ENCODE results near the gene PRKAG2.

Gene PRKAG2

GRCh38 chr7:151923097-151923876, 46.4 kb upstream of the PRKAG2 start:
- POLR2A ChIA-PET, result no interaction called here
- CTCF ChIA-PET, result interaction anchor here (0.9 to 1.2 kb wide), 4 partner anchors 8 to 23 kb away, joined by 3 to 4 read pairs (median 4); no protein-coding TSS in a partner anchor
- DNase-seq (ENCODE audit: extremely low spot score), result no peak
- TF ChIP-seq, protein P1, sequence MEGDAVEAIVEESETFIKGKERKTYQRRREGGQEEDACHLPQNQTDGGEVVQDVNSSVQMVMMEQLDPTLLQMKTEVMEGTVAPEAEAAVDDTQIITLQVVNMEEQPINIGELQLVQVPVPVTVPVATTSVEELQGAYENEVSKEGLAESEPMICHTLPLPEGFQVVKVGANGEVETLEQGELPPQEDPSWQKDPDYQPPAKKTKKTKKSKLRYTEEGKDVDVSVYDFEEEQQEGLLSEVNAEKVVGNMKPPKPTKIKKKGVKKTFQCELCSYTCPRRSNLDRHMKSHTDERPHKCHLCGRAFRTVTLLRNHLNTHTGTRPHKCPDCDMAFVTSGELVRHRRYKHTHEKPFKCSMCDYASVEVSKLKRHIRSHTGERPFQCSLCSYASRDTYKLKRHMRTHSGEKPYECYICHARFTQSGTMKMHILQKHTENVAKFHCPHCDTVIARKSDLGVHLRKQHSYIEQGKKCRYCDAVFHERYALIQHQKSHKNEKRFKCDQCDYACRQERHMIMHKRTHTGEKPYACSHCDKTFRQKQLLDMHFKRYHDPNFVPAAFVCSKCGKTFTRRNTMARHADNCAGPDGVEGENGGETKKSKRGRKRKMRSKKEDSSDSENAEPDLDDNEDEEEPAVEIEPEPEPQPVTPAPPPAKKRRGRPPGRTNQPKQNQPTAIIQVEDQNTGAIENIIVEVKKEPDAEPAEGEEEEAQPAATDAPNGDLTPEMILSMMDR (IDR thresholded peaks at IDR 0.05; ENCODE audit: control extremely low read depth, extremely low read depth, low read depth, missing control alignments), result no peak

- DNase-seq (ENCODE audit: extremely low spot score), result no peak
- TF ChIP-seq, protein P1 (IDR thresholded peaks at IDR 0.05; ENCODE audit: control extremely low read depth, extremely low read depth, low read depth, missing control alignments), result no peak
- ChIA-PET CTCF (no interaction called here), POLR2A (no interaction called here)
These were observed 44.5 kb upstream of the PRKAG2 start for GRCh38 chr7:151921451-151921850.

DNA sequence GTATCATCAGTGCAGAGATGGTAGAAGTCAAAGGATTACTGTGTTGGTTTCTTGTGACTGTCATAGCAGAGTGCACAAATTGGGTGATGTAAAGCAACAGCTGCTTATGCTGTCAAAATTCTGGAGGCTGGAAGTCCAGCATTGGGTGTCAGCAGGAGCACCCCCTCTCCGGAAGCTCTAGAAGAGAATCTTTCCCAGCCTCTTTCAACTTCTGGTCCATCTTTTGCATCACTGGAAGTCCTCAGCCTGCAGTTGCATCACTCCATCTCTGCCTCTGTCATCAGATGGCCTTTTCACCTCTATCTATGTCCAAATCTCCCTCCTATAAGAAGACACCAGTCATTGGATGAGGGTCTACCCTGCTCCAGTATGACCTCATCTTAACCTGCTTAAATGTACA, 43.6 kb upstream of the PRKAG2 start:
- DNase-seq (ENCODE audit: extremely low spot score), result no peak
- TF ChIP-seq, protein P1 (IDR thresholded peaks at IDR 0.05; ENCODE audit: control extremely low read depth, extremely low read depth, low read depth, missing control alignments), result no peak
- ChIA-PET CTCF (no interaction called here), POLR2A (no interaction called here)

- ChIA-PET POLR2A (no interaction called here), CTCF (interaction anchor here (1.4 kb wide), 1 partner anchor 35 kb away, joined by 3 read pairs; no protein-coding TSS in a partner anchor)
- DNase-seq (ENCODE audit: extremely low spot score), result no peak
- TF ChIP-seq, protein P1 (IDR thresholded peaks at IDR 0.05; ENCODE audit: control extremely low read depth, extremely low read depth, low read depth, missing control alignments), result no peak
These were observed 42.7 kb upstream of the PRKAG2 start for GRCh38 chr7:151919595-151919994.

DNA sequence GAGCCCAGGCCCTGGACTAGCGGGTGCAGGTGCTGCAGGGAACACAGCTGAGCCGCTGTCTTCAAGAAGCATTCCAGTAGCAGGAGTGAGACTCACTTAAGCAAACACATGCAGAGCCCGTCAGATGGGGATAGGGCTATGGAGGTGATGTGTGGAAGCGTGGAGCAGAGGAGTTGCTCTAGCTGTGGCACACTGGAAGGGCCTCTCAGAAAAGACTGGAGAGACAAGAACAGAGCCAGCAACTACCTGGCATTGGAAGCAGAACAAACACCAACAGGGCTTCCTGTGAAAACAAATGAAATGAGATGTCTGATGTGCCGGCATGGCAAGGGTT, 41.6 kb upstream of the PRKAG2 start:
- DNase-seq (ENCODE audit: extremely low spot score), result no peak
- TF ChIP-seq, protein P1 (IDR thresholded peaks at IDR 0.05; ENCODE audit: control extremely low read depth, extremely low read depth, low read depth, missing control alignments), result no peak
- ChIA-PET CTCF (interaction anchor here (1.4 kb wide), 1 partner anchor 37 kb away, joined by 3 read pairs; no protein-coding TSS in a partner anchor), POLR2A (no interaction called here)

DNA sequence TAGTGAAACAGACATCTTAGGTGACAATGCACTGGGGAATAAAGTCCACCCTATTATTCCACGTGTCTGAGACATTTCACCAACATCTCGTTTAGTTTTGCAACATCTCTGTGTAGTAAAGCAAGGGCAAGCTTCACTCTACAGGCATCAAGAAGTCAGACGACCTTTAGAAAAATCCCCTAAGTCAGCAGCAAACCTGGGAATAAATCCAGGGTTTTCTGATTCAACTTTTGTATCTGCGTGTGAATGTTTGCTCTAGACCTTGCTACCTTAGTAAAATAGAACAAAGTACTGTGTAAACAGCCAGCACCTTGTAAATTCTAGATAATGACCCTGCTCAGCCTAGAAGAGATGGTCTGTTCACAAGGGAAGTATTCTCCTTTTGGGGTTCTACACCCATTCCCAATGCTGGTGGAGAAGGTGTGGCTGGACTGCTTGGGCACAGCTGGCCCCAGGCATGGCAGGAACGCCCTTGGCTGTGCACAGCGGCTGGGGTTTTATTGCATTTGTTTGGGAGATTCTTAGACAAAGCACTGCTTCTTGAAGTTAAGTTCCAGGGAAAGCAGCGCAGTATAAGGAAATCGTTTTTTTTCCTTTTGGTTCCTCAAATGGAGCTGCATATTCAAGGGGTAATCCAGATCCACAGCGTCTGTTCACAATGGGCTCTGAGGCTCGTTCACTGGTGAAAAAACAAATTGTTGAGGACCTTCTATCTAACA, 41.0 kb upstream of the PRKAG2 start:
- ChIA-PET POLR2A (no interaction called here), CTCF (no interaction called here)
- TF ChIP-seq, protein P1 (IDR thresholded peaks at IDR 0.05; ENCODE audit: control extremely low read depth, extremely low read depth, low read depth, missing control alignments), result no peak
- no peak for DNase-seq (ENCODE audit: extremely low spot score)
